Measurements from ENCODE around the gene STMN3.
"Not testable (repeated sequence)": the region's sequence is repeated elsewhere in the genome, so short reads cannot be mapped to it uniquely, and the experiment has no call there.

Gene STMN3

DNA sequence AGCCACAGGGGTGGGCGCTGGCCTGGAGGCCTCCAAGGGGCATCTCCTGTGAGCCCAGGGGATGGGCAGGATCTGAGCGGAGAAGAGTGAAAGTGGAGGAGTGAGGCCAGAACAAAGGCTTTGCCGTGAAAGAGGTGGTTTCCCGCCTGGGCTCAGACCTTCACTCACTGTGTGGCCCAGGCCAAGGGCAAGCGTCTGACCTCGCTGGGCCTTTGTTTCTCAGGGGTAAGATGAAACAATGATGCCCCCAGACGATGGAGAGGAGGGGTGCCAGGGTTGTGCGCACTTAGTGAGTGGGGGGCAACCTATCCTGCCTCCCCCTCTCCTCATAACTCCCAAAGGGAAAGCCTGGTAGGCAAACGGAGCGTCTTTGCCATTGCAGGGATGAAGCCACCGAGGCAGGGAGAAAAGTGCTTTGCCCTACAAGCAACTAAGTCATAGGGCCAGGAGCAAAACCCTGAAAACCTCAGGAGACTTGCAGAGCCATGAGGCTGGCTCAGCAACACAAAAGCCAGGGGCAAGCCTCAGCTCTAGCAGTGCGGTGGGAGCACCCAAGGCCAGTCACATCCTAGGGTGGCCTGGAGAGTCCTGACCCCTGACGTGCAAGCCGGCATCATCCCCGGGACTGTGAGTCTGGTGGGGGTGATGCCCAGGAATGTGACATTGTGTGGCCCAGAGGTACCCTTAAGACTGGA lies 897 bp upstream of the STMN3 start:
- DNase-seq = no peak

DNA sequence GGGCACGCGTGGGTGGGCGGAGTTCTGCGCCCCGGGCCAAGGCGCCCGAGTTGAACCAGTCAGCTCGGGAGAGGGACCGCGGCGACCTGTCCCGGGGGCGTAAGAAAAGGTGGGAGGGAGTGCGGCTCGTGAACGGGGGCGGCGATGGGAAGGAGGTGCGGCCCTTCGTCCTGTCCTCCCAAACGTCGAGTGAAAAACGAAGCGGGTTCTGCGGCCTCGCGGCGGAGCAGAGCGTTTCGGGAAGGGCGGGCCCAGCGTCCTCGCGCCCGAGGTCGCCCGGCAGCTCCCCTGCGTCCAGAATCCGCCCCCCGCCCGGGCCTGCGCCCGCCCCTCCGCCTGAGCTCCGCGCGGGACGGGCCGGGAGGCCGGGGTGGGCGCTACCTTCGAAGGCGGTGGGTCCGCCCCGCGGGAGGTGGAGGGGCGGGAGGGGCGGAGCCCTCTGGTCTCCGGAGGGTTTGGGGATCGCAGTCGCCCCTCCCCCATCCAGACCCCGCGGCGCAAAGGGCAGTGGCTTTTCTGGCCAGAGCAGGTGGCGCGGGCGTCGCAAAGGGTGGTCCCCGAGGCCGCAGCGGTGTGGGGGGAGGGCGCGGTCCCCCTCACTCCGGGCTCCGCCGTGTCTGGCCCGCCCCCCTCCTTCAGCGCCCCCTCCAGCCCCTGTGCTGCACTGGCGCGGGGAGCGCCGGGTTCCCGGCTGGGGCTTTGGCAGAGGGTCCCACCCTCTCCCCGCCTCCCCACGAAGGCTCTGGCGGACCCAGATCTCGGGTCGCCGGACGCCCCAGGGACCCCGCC lies 838 bp downstream of the STMN3 start:
- no peak for DNase-seq

DNA sequence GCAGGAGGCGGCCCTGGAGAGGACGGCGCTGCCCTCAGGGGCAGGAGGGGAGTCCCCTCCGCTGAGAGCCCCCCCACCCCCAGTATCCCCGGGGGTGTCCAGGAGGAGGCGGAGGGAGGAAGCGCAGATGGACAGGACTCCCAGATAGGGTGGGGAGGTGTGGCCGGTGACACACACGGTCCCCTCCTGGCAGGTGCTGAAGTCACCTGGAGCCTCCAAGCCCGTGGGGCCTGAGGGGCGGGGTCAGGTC lies 1.4 kb downstream of the STMN3 start:
- DNase-seq = no peak

DNA sequence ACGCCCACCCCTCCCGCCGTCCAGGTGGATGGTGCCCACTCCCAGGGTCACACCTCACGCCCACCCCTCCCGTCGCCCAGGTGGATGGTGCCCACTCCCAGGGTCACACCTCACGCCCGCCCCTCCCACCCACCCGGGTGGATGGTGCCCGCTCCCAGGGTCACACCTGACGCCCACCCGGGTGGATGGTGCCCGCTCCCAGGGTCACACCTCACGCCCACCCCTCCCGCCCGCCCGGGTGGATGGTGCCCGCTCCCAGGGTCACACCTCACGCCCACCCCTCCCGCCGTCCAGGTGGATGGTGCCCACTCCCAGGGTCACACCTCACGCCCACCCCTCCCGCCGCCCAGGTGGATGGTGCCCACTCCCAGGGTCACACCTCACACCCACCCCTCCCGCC lies 2.7 kb downstream of the STMN3 start:
- not testable (repeated sequence) for DNase-seq

DNA sequence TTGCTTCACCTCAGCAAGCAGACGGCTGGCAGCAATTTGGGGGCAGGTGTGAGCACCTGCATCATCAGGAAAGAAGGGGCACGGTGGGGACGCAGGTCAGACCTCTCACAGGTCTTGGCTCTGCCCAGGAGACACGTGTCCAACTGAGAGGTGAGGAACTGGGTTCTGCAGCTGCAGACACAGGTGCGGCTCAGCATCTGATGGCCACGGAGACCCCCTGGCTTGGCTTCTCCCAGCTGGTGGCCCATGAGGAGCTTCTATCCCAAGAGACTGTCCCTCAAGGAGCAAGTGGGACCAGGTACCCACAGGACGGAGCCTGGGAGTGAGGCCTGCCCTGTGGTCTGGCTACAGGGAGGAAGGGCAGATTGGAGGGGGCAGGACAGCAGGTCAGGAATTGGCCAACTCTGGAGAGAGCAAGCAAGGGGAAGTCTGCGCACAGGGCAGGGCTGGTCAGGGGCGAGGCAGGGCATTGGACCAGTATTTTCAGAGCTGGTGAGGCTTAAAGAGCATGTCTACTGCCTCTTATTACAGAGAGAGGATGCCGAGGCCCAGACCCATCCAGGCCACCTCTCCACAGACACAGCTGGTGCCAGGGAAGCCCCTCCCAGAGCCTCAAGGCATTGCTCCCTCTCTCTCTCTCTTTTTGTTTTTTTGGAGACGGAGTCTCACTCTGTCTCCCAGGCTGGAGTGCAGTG lies 4.2 kb downstream of the STMN3 start:
- DNase-seq = no peak

DNA sequence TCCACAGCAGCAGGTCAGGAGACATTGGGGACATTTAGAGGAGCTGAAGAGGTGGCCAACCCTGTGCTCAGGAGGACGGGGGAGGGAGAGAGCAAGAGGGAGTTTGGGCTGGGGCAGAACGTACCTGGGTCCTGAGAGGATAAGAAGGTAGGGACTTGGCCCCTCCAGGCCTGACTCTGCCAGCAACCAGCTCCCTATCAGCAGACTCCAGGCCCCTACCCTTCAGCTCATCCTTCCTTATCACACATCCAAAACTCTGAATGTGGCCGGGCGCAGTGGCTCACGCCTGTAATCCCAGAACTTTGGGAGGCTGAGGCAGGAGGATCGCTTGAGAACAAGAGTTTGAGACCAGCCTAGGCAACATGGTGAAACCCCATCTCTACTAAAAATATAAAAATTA lies 5.0 kb downstream of the STMN3 start:
- DNase-seq = no peak

DNA sequence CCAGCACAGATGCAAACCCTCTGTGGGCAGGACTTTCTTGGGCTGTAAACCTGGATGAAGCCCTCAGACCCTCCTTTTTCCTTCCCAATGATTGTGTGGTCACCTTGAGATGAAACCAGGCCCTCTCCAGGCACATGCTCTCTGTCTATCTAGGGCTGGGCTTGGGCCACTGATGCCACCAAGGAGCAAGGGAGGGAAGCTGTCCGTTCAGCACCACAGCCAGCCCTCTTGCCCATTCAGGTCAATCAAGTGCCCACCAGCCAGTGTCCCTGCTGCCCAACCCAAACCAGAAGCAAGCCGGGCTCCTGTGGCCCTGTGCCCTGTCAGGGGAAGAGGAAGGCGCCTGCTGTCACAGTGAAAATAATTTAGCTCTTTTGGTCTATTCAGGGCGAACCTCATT lies 8.0 kb downstream of the STMN3 start:
- DNase-seq = no peak

DNA sequence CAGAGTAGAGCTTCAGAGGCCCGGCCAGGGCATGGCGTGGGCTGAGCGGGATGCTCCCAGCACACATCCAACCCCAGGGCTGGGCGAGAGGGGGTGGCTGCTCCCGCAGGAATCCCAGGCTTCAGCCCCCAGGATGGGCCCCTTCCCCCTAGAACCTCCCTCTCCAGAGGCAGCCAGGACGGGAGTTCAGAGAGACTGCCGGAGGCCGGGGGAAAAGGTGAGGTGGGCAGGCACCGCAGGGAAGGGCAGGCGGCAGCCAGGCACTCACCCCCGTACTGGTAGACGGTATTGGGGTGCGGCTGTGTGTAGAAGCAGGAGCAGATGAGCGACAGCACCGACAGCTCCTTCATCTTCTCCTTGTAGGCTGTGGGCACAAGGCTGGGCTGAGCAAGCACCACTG lies 9.3 kb downstream of the STMN3 start:
- no peak for DNase-seq

DNA sequence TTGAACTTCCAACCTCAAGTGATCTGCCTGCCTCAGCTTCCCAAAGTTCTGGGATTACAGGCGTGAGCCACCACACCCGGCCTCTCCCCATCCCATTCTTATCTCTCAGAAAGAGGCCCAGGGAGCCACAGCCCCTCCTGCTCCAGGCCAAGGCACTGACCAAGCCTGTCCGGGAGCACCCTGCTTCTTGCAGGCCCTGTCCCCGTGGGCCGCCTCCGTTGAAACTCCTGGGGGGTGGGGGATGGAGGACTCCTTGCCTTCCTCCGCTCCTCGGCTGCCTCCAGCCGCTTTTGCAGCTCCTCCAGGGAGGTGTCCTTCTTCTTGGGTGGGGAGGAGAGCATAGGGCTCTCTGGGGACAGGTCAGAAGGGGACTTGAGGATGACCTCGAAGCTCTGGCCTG lies 9.7 kb downstream of the STMN3 start:
- no peak for DNase-seq

DNA sequence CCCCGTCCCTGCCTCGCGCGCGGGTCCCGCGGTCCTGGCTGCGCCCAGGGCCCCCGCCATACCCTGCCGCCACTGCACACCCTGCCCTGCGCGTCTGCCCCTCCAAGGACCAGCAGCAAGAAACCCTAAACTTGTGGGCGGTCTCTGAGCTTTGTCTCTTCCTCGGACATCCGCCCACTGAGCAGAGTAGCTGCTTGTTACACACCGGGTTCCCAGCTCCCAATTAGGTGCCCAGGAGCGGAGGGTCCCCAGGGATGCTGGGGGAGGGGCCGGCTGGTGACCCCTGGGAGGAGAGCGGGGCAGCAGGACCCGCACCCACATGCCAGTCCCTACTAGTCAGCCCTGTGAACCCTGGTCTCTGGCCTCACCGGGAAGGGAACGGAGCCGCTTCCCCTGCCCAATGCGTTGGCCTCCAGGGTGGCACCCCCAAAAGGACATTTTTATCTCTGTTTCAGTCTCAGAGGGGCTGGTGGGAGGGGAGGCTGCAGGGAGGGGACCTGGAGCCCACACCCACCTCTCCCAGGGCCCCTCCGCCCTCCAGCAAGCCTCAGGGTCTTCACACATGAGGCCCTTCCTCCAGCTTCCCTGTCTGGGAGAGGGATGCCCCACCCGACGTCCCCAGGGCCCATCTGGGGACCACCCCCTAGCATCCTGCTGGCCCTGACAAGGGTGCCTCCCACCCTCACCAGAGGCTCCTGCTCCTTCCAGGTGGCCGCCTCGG lies 10.5 kb downstream of the STMN3 start:
- DNase-seq = no peak

DNA sequence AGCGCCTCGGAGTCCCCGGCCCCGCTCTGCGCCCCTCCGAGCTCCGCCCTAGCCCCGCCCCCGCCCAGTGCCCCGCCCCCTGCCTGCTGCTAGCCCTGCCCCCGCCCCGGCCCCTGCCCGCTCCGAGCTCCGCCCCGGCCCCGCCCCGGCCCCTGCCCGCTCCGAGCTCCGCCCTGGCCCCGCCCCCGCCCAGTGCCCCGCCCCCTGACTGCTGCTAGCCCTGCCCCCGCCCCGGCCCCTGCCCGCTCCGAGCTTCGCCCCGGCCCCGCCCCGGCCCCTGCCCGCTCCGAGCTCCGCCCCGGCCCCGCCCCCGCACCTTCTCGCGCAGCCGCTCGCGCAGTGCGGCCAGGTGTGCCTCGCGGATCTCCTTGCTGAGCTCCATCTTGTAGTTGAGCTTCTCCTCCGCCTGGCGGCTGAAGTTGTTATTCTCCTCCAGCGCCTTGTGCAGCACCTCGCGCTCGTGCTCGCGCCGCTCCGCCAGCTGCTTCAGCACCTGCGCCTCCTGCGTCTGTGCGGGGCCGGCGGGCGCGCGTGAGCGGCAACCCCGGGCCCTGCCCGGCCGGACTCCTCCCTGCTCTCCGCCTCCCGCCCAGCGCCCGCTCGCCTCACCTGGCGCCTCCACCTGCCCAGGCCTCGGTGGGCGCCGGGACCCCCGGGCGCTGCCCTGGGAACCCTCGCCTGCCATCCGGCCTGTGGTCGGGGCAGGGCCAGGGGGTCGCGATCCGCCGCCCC lies 11.3 kb downstream of the STMN3 start:
- DNase-seq = no peak

DNA sequence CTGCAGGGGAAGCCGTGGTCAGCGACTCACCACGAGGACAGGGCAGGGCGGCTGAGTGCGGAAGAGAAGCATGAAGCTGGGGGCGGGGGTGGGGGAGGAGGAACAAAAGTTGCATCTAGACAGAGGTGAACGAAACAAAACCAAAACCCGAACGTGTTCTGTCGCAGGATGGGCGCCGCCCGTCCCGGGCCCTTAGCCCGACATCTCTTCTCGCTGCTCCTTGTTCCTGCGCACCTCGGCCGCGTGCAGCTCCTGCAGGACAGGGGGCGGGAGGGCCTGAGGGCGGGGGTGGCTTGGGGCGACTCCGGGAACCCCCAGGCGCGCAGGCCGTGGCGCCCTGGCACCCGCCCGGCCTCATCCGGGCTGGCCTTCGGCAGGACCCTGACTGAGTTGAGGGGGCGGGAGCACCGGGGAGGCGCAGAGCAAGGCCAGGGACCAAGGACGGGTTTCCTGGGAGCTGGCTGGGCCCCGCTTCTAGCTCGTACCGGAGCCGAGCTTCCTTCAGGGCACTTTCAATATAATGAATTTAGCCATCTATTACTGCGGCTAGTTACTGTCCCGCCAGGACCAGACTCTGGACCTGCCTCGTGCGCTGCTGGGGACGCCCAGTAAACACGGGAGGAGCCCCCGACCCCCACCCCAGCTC lies 12.0 kb downstream of the STMN3 start:
- no peak for DNase-seq

DNA sequence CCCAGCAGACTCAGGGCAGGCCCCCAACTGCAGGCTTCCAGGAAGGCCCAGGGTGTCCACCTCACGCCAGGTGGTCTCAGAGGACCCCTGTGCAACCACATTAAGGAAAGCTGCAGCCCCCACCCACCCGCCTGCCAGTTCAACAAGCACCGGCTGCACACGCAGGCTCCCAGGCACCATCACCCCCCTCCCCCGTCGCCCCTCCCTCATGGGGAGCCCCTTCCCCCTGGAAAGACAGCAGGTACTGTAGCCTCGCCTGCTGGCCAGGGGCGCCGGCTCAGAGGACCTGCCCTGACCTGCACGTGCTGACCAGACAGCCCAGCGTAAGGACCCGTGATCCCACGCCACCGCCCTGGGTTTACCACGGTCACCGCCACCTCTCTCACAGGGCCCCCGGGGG lies 12.5 kb downstream of the STMN3 start:
- not testable (repeated sequence) for DNase-seq

DNA sequence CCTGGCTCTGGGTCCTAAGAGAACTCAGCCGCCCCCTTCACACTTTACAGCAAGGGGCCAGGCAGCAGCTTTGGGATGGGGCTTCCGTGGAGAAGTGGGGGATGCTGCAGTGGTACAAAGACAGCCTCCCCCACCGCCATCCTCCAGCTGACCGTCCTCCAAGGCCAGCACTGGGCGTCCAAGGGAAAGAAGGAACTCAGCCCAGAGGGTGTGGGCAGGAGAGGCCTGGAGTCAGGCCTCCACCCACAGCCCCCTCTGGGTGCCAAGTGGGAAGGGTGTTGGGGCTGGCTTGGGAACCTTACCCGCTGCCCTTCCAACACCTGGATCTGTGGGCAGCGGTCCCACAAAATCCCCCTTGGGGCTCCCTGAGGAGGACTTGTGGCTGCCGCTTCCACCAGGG lies 13.1 kb downstream of the STMN3 start:
- DNase-seq = no peak

DNA sequence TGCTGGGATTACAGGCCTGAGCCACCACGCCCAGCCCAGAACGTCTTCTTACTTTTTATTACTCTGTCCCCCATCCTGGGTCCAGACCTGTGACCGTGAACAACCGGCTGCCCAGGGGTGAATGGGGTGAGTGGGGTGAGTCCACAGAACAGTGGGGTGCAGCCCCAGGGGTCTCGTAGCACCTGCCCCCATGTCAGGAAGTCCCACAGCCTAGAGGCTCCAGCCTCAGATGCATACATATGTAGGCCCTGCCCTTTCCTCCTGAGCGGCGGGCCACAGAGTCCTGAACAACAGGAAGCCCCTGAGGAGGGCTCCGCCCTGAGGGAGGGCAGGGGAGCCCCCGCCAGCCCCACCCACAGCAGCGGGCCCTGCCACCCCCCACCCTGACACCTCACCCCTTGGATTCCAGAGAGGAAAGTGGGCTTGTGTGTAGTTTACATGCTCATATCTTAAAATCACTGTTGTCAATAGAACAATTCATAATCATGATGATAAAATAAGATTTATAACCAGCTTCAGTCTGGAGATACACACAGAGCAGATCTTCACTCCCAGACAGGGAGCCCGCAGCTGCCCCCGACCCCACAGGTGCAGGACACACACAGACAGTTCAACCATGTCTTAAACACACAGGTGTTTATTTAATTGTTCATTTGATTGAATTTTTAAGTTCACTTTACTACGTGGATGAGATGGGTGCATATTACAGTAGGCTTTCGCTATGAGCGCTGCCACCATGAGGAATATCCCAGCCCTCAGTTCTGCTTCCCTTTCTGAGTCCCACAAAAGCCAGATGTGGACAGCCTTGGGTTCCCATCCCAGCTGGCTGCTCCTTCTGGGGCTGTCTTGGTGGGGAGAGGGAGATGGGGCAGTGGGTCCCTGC lies 13.9 kb downstream of the STMN3 start:
- no peak for DNase-seq

DNA sequence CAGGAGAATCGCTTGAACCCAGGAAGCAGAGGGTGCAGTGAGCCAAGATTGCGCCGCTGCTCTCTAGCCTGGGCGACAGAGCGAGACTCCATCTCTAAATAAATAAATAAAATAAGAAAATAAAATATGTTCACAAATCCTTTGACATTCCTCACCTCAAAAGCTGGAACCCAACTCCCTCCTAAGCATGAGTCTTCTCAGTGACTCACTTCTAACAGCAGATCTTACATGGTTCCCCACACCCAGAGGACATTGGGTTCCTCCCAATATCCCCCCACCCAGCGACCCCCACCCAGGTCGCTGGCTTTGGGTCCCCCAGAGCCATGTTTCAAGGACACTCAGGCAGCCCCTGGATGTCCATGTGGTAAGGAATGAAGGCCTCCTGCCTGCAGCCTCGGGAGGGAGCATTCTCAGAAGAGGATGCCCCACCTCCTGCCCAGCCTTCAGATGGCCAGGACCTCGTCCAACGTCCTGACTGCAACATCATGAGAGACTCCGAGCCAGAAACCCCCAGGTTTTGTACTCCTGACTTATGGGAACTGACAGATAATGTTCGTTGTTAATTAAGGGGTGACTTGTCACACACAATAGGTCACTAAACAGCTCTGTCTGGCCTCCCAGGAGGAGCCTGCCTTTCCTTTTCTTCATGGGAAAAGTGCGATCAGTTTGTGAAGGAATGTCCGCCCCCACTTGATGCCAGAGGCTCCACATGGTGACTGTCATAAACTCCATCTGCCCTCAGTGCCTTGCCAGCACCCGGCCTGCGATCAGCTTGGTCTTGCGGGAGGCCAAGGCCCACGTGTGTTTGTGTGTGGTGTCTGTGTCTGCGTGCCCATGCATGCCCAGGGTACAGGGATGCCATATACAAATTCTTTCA lies 16.2 kb downstream of the STMN3 start:
- no peak for DNase-seq

DNA sequence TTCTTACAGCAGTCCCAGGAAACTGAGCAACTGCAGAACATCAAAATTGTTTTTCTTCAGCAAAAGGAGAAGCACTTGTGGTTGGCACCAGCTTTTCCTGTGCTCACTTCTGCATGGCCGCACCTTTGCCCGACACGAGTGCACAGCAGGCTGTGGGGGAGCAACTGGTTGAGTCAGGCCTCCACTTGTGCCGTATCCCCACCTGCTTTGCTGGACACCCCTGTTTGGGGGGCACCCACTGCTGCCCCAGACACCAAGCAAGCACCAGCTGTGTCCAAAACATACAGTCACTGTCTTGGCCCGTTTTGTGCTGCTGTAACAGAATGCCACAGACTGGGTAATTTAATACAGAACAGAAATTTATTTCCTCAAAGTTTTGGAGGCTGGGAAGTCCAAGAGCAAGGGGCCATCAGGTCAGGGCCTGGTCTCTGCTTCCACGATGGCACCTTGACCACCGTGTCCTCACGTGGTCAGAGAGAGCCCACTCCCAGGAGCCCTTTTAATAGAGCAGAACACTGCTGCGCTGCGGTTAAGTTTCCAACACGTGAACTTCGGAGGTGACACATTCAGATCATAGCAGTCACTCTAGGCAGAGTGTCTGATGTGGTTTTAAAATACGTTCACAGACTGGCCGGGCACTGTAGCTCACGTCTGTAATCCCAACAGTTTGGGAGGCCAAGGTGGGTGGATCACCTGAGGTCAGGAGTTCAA lies 17.6 kb downstream of the STMN3 start:
- DNase-seq = no peak

DNA sequence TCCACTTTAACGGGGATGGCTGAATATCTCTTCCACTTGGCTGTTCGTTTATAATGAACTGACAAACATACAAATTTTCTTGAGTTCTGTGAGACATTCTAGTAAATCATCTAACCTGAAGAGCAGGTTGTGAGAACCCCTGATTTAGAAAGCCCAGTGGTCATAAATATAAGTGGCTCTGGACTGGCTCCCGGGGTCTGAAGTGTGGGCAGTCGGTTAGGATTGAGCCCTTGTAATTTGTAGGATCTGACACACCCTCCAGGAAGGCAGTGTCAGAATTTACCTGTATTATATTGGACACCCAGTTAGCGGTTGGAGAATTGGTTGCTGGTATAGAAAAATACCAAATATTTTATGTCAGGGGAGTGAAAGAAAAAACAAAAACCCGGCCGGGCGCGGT lies 19.5 kb downstream of the STMN3 start:
- DNase-seq = no peak

DNA sequence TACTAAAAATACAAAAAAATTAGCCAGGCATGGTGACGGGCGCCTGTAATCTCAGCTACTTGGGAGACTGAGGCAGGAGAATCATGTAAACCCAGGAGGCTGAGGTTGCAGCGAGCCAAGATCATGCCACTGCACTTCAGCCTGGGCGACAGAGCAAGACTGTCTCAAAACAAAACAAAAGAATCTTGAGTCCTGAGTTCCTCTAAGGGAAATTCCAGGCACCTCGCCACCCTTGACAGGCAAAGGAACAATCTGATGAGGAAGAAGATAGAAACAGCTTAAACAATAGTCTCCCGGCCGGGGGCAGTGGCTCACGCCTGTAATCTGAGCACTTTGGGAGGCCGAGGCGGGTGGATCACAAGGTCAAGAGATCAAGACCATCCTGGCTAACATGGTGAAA lies 21.8 kb downstream of the STMN3 start:
- not testable (repeated sequence) for DNase-seq

DNA sequence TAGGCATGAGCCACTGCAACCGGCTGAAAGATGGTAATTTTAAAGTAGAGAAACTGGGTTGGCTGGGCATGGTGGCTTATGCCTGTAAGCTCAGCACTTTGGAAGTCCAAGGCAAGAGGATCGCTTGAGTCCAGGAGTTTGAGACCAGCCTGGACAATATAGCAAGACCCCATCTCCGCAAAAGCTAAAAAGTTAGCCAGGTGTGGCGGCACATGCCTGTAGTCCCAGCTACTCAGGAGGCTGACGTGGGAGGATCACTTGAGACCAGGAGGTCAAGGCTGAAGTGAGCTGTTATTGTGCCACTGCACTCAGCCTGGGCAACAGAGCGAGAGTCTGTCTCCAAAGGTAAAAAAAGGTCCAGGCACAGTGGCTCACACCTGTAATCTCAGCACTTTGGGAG lies 22.3 kb downstream of the STMN3 start:
- not testable (repeated sequence) for DNase-seq

All from SIG-M5 (cell line).